HUES48 (cell line): Measurements from ENCODE around the gene CLDN14.

Experiments
- H3K27ac ChIP-seq: one replicate; pipeline ENCODE4 v1.7.0; 2013; ENCODE audit warnings: low read depth, low read length, inconsistent platforms
- H3K27me3 ChIP-seq: 2 replicates; pipeline ENCODE4 v1.6.1; 2013; ENCODE audit warnings: mild to moderate bottlenecking, low read length; ENCODE audit not compliant: control insufficient read depth, insufficient read depth
- H3K36me3 ChIP-seq: 2 replicates; pipeline ENCODE4 v1.6.1; 2013; ENCODE audit warnings: low read length; ENCODE audit not compliant: control insufficient read depth, insufficient read depth
- H3K4me1 ChIP-seq: 2 replicates; pipeline ENCODE4 v1.6.1; 2013; ENCODE audit warnings: mild to moderate bottlenecking, low read length; ENCODE audit not compliant: control insufficient read depth, insufficient read depth
- H3K4me3 ChIP-seq: 2 replicates; pipeline ENCODE4 v1.5.1; 2013; ENCODE audit warnings: mild to moderate bottlenecking, low read depth, low read length
- H3K9ac ChIP-seq: 2 replicates; pipeline ENCODE4 v1.6.1; 2013; ENCODE audit warnings: mild to moderate bottlenecking, low read depth, low read length, moderate library complexity
- H3K9me3 ChIP-seq: 2 replicates; pipeline ENCODE4 v1.6.1; 2013; ENCODE audit warnings: low read length; ENCODE audit not compliant: control insufficient read depth, insufficient read depth

Gene CLDN14

DNA sequence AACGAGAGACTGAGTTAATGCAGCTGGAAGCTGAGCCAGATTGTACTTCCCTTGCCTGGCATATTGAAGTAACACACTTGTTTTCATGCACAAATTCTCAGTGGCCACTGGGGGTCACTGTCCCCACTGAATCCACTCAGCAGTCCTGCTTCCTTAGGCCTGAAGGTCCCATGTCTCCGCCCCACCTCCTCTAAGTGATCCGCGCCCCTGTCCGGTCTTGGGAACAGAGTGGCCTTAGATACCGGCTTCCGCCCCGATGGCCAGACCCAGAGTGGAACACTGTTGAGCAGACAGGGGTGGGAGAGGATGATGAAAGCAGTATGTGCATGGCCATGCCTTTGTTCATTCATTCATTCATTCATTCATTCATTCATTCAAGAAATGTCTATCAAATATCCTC is 59.9 kb downstream of the CLDN14 start:
- no peak overlapping the region for H3K27ac ChIP-seq
- H3K9ac ChIP-seq, result no peak overlapping the region
- no peak overlapping the region for H3K4me3 ChIP-seq
- peaks cover 18% of the 10 kb centered on the region for H3K36me3 ChIP-seq
- peaks cover 6% of the 10 kb centered on the region; the same call in 1 of the 2 replicates for H3K4me1 ChIP-seq
- no peaks in the 10 kb centered on the region for H3K9me3 ChIP-seq
- H3K27me3 ChIP-seq, result no peaks in the 10 kb centered on the region

DNA sequence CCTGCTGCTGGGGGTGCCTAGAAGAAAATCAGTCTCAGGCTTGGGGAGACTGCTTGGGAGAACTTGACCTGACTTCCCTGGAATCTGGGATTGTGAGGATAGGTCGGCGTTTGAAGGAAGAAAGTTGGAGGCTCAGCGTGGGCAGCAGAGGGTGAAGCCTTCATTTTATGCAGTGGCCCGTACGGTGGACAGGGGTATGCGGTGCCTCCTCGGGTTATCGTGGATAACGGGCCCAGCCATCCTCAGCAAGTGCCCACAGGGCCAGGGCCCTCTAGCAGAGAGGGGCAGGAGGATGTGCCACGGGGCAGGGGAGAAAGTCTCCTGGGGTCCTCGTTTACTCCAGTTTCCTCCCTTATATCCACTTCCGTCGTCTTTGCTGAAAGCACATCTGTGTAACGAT is 60.7 kb downstream of the CLDN14 start:
- H3K27me3 ChIP-seq, result no peaks in the 10 kb centered on the region
- no peak overlapping the region for H3K9ac ChIP-seq
- no peak overlapping the region for H3K27ac ChIP-seq
- peaks cover 18% of the 10 kb centered on the region for H3K36me3 ChIP-seq
- peaks cover 7% of the 10 kb centered on the region; the same call in 1 of the 2 replicates for H3K4me1 ChIP-seq
- H3K4me3 ChIP-seq, result no peak overlapping the region
- H3K9me3 ChIP-seq, result no peaks in the 10 kb centered on the region

DNA sequence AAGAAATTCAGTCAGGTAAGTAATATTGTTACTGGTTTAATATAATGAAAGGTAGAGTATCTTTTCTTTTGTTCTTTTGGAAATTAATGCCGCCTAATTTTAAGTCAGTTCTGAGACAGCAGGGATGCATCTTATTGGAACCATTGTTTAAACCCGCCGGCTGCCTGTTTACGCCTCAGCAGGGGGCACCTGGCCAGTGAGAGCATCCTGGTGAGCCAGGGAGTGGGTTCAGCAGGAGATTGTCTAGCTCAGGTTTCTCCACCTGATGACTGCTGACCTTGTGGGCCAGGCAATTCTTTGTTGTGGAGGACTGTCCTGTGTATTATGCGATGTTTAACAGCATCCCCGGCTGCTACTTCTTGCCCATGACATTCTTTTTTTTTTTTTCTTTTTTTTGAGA is 64.5 kb downstream of the CLDN14 start:
- Histone ChIP-seq H3K9me3 (no peaks in the 10 kb centered on the region), H3K4me3 (no peak overlapping the region), H3K36me3 (peaks cover 45% of the 10 kb centered on the region), H3K27ac (no peak overlapping the region), H3K4me1 (peaks cover 7% of the 10 kb centered on the region; the same call in 1 of the 2 replicates), H3K27me3 (no peaks in the 10 kb centered on the region), H3K9ac (no peak overlapping the region)

DNA sequence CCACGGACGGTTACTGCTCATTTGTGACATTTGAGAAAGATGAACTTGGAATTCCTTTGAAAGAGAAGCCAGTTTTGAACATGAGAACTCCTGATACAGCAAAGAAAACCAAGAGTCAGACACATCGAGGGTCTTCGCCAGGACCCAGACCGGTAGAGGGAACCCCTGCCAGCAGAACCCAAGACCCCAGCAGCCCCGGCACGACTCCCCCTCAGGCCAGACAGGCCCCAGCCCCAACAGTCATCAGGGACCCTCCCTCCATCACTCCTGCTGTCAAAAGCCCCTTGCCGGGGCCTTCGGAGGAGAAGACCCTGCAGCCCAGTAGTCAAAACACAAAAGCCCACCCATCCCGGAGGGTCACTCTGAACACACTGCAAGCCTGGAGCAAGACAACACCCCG is 67.0 kb downstream of the CLDN14 start:
- H3K36me3 ChIP-seq, result peaks cover 55% of the 10 kb centered on the region

DNA sequence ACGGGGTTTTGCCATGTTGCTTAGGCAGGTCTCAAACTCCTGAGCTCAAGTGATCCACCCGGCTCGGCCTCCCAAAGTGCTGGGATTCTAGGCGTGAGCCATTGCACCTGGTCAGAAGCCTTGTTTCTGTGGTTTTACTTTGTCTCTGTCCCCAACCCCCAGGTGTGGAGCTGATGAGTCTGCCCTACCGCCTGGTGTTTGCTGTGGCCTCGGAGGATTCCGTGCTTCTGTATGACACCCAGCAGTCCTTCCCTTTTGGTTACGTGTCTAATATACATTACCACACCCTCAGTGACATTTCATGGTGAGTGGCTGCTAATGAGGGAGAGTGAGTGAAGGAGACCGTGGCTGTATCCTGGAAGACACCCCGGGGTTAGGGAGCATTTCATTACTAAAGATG is 68.6 kb downstream of the CLDN14 start:
- H3K27me3 ChIP-seq, result no peaks in the 10 kb centered on the region
- H3K36me3 ChIP-seq, result peaks cover 46% of the 10 kb centered on the region
- H3K4me1 ChIP-seq, result peaks cover 7% of the 10 kb centered on the region; the same call in 1 of the 2 replicates
- no peaks in the 10 kb centered on the region for H3K9me3 ChIP-seq
- H3K4me3 ChIP-seq, result no peak overlapping the region
- H3K9ac ChIP-seq, result no peak overlapping the region
- no peak overlapping the region for H3K27ac ChIP-seq

More for the DNA sequence above, 67.0 kb downstream of the CLDN14 start:
- Histone ChIP-seq H3K9ac (no peak overlapping the region), H3K27ac (no peak overlapping the region), H3K4me1 (peaks cover 7% of the 10 kb centered on the region; the same call in 1 of the 2 replicates), H3K27me3 (no peaks in the 10 kb centered on the region), H3K9me3 (no peaks in the 10 kb centered on the region), H3K4me3 (no peak overlapping the region)
